Liver (tissue), 9 donors: ENCODE data around the gene KCNMA1. TPM values are rescaled to one million over a fixed set of nuclear protein-coding genes. Genes with fewer than 3 reads are reported as not detected.

Source experiments
- DNase-seq: peaks from one replicate; pipeline ENCODE4 v3.0.0-alpha.2; 2017; ENCODE audit warnings: low spot score
- H3K27ac ChIP-seq, 2 donors: one replicate each; pipeline ENCODE4 v1.7.0; 2013; ENCODE audit warnings: inconsistent platforms in 2 of 2, low read length in 2 of 2, control low read depth in 1 of 2, low read depth in 1 of 2, mild to moderate bottlenecking in 1 of 2
- H3K27me3 ChIP-seq, 4 donors: one replicate each; pipeline versions ENCODE4 v1.6.1 to v1.7.0; 2013; ENCODE audit warnings: low read length in 3 of 4, inconsistent platforms in 1 of 4, mild to moderate bottlenecking in 1 of 4, moderate library complexity in 1 of 4; ENCODE audit not compliant: control insufficient read depth in 4 of 4, insufficient read depth in 4 of 4
- H3K36me3 ChIP-seq, 4 donors: one replicate each; pipeline versions ENCODE4 v1.6.1 to v1.7.0; 2013; ENCODE audit warnings: low read length in 3 of 4, mild to moderate bottlenecking in 3 of 4, low read depth in 1 of 4, moderate library complexity in 1 of 4; ENCODE audit not compliant: control insufficient read depth in 4 of 4, insufficient read depth in 3 of 4
- H3K4me1 ChIP-seq, 4 donors: one replicate each; pipeline versions ENCODE4 v1.6.1 to v1.7.0; 2013; ENCODE audit warnings: low read length in 3 of 4, mild to moderate bottlenecking in 3 of 4, moderate library complexity in 1 of 4; ENCODE audit not compliant: control insufficient read depth in 4 of 4, insufficient read depth in 4 of 4
- H3K4me3 ChIP-seq, 3 donors: one replicate each; pipeline versions ENCODE4 v1.6.1 to v1.7.0; 2013; ENCODE audit warnings: low read length in 3 of 3, control low read depth in 1 of 3, low read depth in 1 of 3, mild to moderate bottlenecking in 1 of 3
- H3K9ac ChIP-seq, 2 donors: one replicate each; pipeline ENCODE4 v1.7.0; 2013; ENCODE audit warnings: low read length in 2 of 2, mild to moderate bottlenecking in 2 of 2, moderate library complexity in 2 of 2, control low read depth in 1 of 2, low read depth in 1 of 2
- H3K9me3 ChIP-seq, 4 donors: one replicate each; pipeline versions ENCODE4 v1.6.1 to v1.7.0; 2013; ENCODE audit warnings: low read length in 3 of 4; ENCODE audit not compliant: control insufficient read depth in 4 of 4
- ATF3 ChIP-seq: IDR thresholded peaks from 2 replicates; pipeline ENCODE4 v1.6.1; 2016; ENCODE audit warnings: antibody characterized with exemption
- EGR1 ChIP-seq, 2 donors: IDR thresholded peaks; 2 replicates each; pipeline ENCODE4 v1.6.1; 2016 to 2018; ENCODE audit warnings: antibody characterized with exemption in 2 of 2, low read depth in 2 of 2
- FOXA1 ChIP-seq: IDR thresholded peaks from 2 replicates; pipeline ENCODE4 v1.6.1; 2016; ENCODE audit warnings: antibody characterized with exemption
- FOXA2 ChIP-seq: IDR thresholded peaks from 2 replicates; pipeline ENCODE4 v1.6.1; 2016; ENCODE audit warnings: antibody characterized with exemption
- GABPA ChIP-seq, 2 donors: IDR thresholded peaks in 1 of 2; conservative IDR thresholded peaks in 1 of 2; 2 replicates each; pipeline ENCODE4 v1.6.1; 2016; ENCODE audit warnings: antibody characterized with exemption in 2 of 2, mild to moderate bottlenecking in 1 of 2, moderate library complexity in 1 of 2
- HNF4A ChIP-seq, 2 donors: conservative IDR thresholded peaks; 2 replicates each; pipeline ENCODE4 v1.6.1; 2016; ENCODE audit warnings: antibody characterized with exemption in 2 of 2, mild to moderate bottlenecking in 2 of 2
- HNF4G ChIP-seq: IDR thresholded peaks from 2 replicates; pipeline ENCODE4 v1.6.1; 2016; ENCODE audit warnings: antibody characterized with exemption
- JUND ChIP-seq, 2 donors: IDR thresholded peaks; 2 replicates each; pipeline ENCODE4 v1.6.1; 2016; ENCODE audit warnings: antibody characterized with exemption in 2 of 2
- NR2F2 ChIP-seq: IDR thresholded peaks from 2 replicates; pipeline ENCODE4 v1.6.1; 2016; ENCODE audit warnings: antibody characterized with exemption
- RAD21 ChIP-seq, 2 donors: IDR thresholded peaks; 2 replicates each; pipeline ENCODE4 v1.6.1; 2016; ENCODE audit warnings: antibody characterized with exemption in 2 of 2, mild to moderate bottlenecking in 2 of 2
- REST ChIP-seq: IDR thresholded peaks from 2 replicates; pipeline ENCODE4 v1.6.1; 2016; ENCODE audit warnings: antibody characterized with exemption, mild to moderate bottlenecking
- RXRA ChIP-seq, 2 donors: IDR thresholded peaks; 2 replicates each; pipeline ENCODE4 v1.6.1; 2017 to 2018; ENCODE audit warnings: antibody characterized with exemption in 2 of 2, mild to moderate bottlenecking in 1 of 2
- SP1 ChIP-seq: IDR thresholded peaks from 2 replicates; pipeline ENCODE4 v1.6.1; 2018; ENCODE audit warnings: antibody characterized with exemption, mild to moderate bottlenecking
- TAF1 ChIP-seq: conservative IDR thresholded peaks from 2 replicates; pipeline ENCODE4 v1.6.1; 2016; ENCODE audit warnings: antibody characterized with exemption, mild to moderate bottlenecking
- YY1 ChIP-seq: IDR thresholded peaks from 2 replicates; pipeline ENCODE4 v1.6.1; 2016; ENCODE audit warnings: antibody characterized with exemption, mild to moderate bottlenecking
- ZBTB33 ChIP-seq: IDR thresholded peaks from 2 replicates; pipeline ENCODE4 v1.6.1; 2016; ENCODE audit warnings: antibody characterized with exemption
- WGBS: extraction: QIAGEN DNeasy Blood & Tissue Kit; methylation state at CpG from one replicate; pipeline ENCODE4 v1.1.7; 2013; 5-methylcytosine and 5-hydroxymethylcytosine counted together
- polyA plus RNA-seq, 2 donors: library from polyadenylated mRNA; stranded (reverse) in 1 of 2; unstranded in 1 of 2; fragments of 200-250 nt in 1 of 2; fragments of >200 nt in 1 of 2; fragmentation: Nextera tagmentation in 1 of 2; extraction: Ambion mirVana in 1 of 2; gene quantifications; one replicate each; pipeline versions ENCODE4 v1.2.1 to v1.2.3, GENCODE V29; 2013 to 2015
- total RNA-seq, 2 donors: library from RNA; depleted of rRNA; stranded (reverse); fragments of >200 nt; gene quantifications; one replicate each; pipeline ENCODE4 v1.2.3, GENCODE V29; 2014
- donor health status: healthy.
- donor health status: healthy.
- donor health status: healthy.
- donor health status: healthy.
- donor health status: healthy.

The KCNMA1 gene
- total and polyA plus RNA-seq, 4 donors: 2.5 to 9.7 (median 4.7) TPM

- TF ChIP-seq GABPA (IDR thresholded peaks at IDR 0.05 in 1 of 2, conservative IDR thresholded peaks at IDR 0.05 in 1 of 2) (no peak), RXRA (IDR thresholded peaks at IDR 0.05) (no peak), JUND (IDR thresholded peaks at IDR 0.05) (no peak), HNF4A (conservative IDR thresholded peaks at IDR 0.05) (no peak), SP1 (no peak), EGR1 (IDR thresholded peaks at IDR 0.05; ENCODE audit: low read depth in 2 of 2) (no peak), ATF3 (no peak), FOXA2 (no peak)
- H3K27ac ChIP-seq: no peak overlapping the region
- H3K9me3 ChIP-seq: no peaks in the 10 kb centered on the region
- H3K4me3 ChIP-seq: no peak overlapping the region
- no peaks in the 10 kb centered on the region for H3K27me3 ChIP-seq
- H3K36me3 ChIP-seq: no peaks in the 10 kb centered on the region
- H3K4me1 ChIP-seq: peaks cover 1 to 20% (median 15%) of the 10 kb centered on the region in 4 donors
- no peak overlapping the region for H3K9ac ChIP-seq
- DNase-seq: no peak
- WGBS: 85% methylated on average over 7 of the region's 7 CpGs
Observed at GRCh38 chr10:77299320-77299719, 338.3 kb downstream of the KCNMA1 start.

GRCh38 chr10:77297393-77297739 is 340.2 kb downstream of the KCNMA1 start:
- no peak for DNase-seq
- peak overlapping the region; percentile 72 to 77 for H3K27ac ChIP-seq
- H3K9me3 ChIP-seq: no peaks in the 10 kb centered on the region
- no peaks in the 10 kb centered on the region for H3K36me3 ChIP-seq
- H3K4me1 ChIP-seq: peaks cover 1 to 20% (median 15%) of the 10 kb centered on the region in 4 donors
- peak overlapping the region in 1 of 2 donors; percentile 39 for H3K9ac ChIP-seq
- TF ChIP-seq HNF4G (no peak), YY1 (peak; percentile 15), REST (peak; percentile 97)
- no peaks in the 10 kb centered on the region for H3K27me3 ChIP-seq
- H3K4me3 ChIP-seq: no peak overlapping the region
- 45% methylated on average over 5 of the region's 5 CpGs for WGBS

- Histone ChIP-seq H3K27me3 (no peaks in the 10 kb centered on the region), H3K9me3 (no peaks in the 10 kb centered on the region), H3K9ac (peak overlapping the region in 1 of 2 donors; percentile 67), H3K36me3 (no peaks in the 10 kb centered on the region), H3K27ac (peak overlapping the region; percentile 72 to 77), H3K4me1 (peaks cover 1 to 20% (median 15%) of the 10 kb centered on the region in 4 donors), H3K4me3 (peak overlapping the region in 2 of 3 donors; percentile 60 to 61)
- 19% methylated on average over 7 of the region's 7 CpGs for WGBS
- no peak for DNase-seq
- TF ChIP-seq TAF1 (no peak), EGR1 (IDR thresholded peaks at IDR 0.05; ENCODE audit: low read depth in 2 of 2) (peak; percentile 39 to 85), RAD21 (IDR thresholded peaks at IDR 0.05) (peak; percentile 47 to 61), HNF4A (conservative IDR thresholded peaks at IDR 0.05) (peak; percentile 68 to 73), YY1 (peak; percentile 37), SP1 (peak; percentile 71), NR2F2 (no peak), FOXA1 (peak; percentile 53), GABPA (IDR thresholded peaks at IDR 0.05 in 1 of 2, conservative IDR thresholded peaks at IDR 0.05 in 1 of 2) (no peak), JUND (IDR thresholded peaks at IDR 0.05) (peak; percentile 44 to 51), FOXA2 (no peak), HNF4G (peak; percentile 36), ATF3 (no peak), ZBTB33 (peak; percentile 64), REST (no peak), RXRA (IDR thresholded peaks at IDR 0.05) (peak; percentile 38 to 71)
Observed at GRCh38 chr10:77296534-77297392, 340.8 kb downstream of the KCNMA1 start.
